HepG2 (cell line): Measurements from ENCODE around the gene FIS1. TPM values are rescaled to one million over a fixed set of nuclear protein-coding genes. Genes with fewer than 3 reads are reported as not detected.

Experiments used
- ARID4A ChIP-seq: sonication (generic); formaldehyde crosslinking; IDR thresholded peaks from 2 replicates; pipeline ENCODE4 v1.5.0; 2020; ENCODE audit warnings: mild to moderate bottlenecking, missing genetic modification reagents, borderline replicate concordance
- ELF1 ChIP-seq: sonication (generic); formaldehyde crosslinking; IDR thresholded peaks from 2 replicates; pipeline ENCODE4 v1.4.0; 2020; ENCODE audit warnings: missing genetic modification reagents
- ESRRA ChIP-seq: sonication (generic); formaldehyde crosslinking; IDR thresholded peaks from 2 replicates; pipeline ENCODE4 v1.5.1; 2020; ENCODE audit warnings: mild to moderate bottlenecking, low read depth, missing genetic modification reagents
- JUN ChIP-seq: sonication (generic); formaldehyde crosslinking; IDR thresholded peaks from 2 replicates; pipeline ENCODE4 v1.4.0; 2020; ENCODE audit warnings: mild to moderate bottlenecking, missing genetic modification reagents
- KLF12 ChIP-seq: sonication (generic); formaldehyde crosslinking; IDR thresholded peaks from 2 replicates; pipeline ENCODE4 v1.4.0; 2020; ENCODE audit warnings: missing genetic modification reagents, borderline replicate concordance
- KMT2A ChIP-seq: sonication (generic); formaldehyde crosslinking; IDR thresholded peaks from 2 replicates; pipeline ENCODE4 v1.4.0; 2020; ENCODE audit warnings: missing genetic modification reagents
- NFE2 ChIP-seq: sonication (generic); formaldehyde crosslinking; IDR thresholded peaks from 2 replicates; pipeline ENCODE4 v1.4.0; 2020; ENCODE audit warnings: missing genetic modification reagents
- NFRKB ChIP-seq: fragments of 450-650 bp; IDR thresholded peaks from 2 replicates; pipeline ENCODE4 v1.6.1; 2017
- NR2F2 ChIP-seq: IDR thresholded peaks from 2 replicates; pipeline ENCODE4 v1.6.1; 2012; ENCODE audit warnings: low read depth, inconsistent platforms, borderline replicate concordance
- ONECUT2 ChIP-seq: sonication (generic); formaldehyde crosslinking; IDR thresholded peaks from 2 replicates; pipeline ENCODE4 v1.4.0; 2020; ENCODE audit warnings: missing genetic modification reagents
- THAP11 ChIP-seq: IDR thresholded peaks from 2 replicates; pipeline ENCODE4 v1.6.1; 2016; ENCODE audit warnings: missing biosample characterization, missing genetic modification reagents
- XRCC5 ChIP-seq: fragments of 200-400 bp; formaldehyde crosslinking; optimal IDR thresholded peaks from 2 replicates; pipeline ENCODE3; 2017; ENCODE audit warnings: mild to moderate bottlenecking, low read length
- ZGPAT ChIP-seq: IDR thresholded peaks from 2 replicates; pipeline ENCODE4 v1.6.1; 2016; ENCODE audit warnings: mild to moderate bottlenecking
- ZKSCAN8 ChIP-seq: IDR thresholded peaks from 2 replicates; pipeline ENCODE4 v1.6.1; 2016; ENCODE audit warnings: borderline replicate concordance, missing genetic modification reagents, missing compliant biosample characterization
- ZNF350 ChIP-seq: sonication (generic); formaldehyde crosslinking; IDR thresholded peaks from 2 replicates; pipeline ENCODE4 v1.4.0; 2020; ENCODE audit warnings: mild to moderate bottlenecking, low read depth, missing genetic modification reagents, borderline replicate concordance
- ZNF567 ChIP-seq: sonication (generic); formaldehyde crosslinking; IDR thresholded peaks from 2 replicates; pipeline ENCODE4 v1.8.1; 2023; ENCODE audit warnings: mild to moderate bottlenecking, missing genetic modification reagents, borderline replicate concordance
- ZNF572 ChIP-seq: sonication (generic); formaldehyde crosslinking; IDR thresholded peaks from 2 replicates; pipeline ENCODE4 v1.5.1; 2020; ENCODE audit warnings: mild to moderate bottlenecking, missing genetic modification reagents
- ZNF619 ChIP-seq: sonication (generic); formaldehyde crosslinking; IDR thresholded peaks from 2 replicates; pipeline ENCODE4 v1.4.0; 2020; ENCODE audit warnings: mild to moderate bottlenecking, missing genetic modification reagents
- ZNF850 ChIP-seq: sonication (generic); formaldehyde crosslinking; conservative IDR thresholded peaks from 2 replicates; pipeline ENCODE4 v1.9.0; 2021; ENCODE audit warnings: mild to moderate bottlenecking, missing genetic modification reagents
- ZNF878 ChIP-seq: sonication (generic); formaldehyde crosslinking; IDR thresholded peaks from 2 replicates; pipeline ENCODE4 v1.8.1; 2023; ENCODE audit warnings: mild to moderate bottlenecking, missing genetic modification reagents, moderate library complexity
- polyA plus RNA-seq, 8 experiments: library from polyadenylated mRNA; depleted of rRNA in 3 of 8; stranded (reverse) in 7 of 8; unstranded in 1 of 8; fragments of >200 nt; fragmentation: Illumina TruSeq in 4 of 8; extraction: Trizol in 4 of 8; gene quantifications; 2 replicates each; pipeline versions ENCODE4 v1.2.1 to v1.2.3, GENCODE V29; 2011 to 2016; ENCODE audit warnings: low read depth in 4 of 8, missing spikeins in 1 of 8, mixed read lengths in 1 of 8; ENCODE audit not compliant: insufficient read depth in 1 of 8
- total RNA-seq, 5 experiments: library from RNA; depleted of rRNA; stranded (reverse); fragments of >200 nt; fragmentation: Illumina TruSeq; extraction: Trizol; gene quantifications; 2 replicates each; pipeline ENCODE4 v1.2.3, GENCODE V29; 2016; ENCODE audit warnings: low read depth in 1 of 5

FIS1 gene
- total and polyA plus RNA-seq, 2 of the 13 experiments (the other 11 are each of a cell fraction or from before 2014, with no cell fraction given): 97.5 to 101 TPM

GRCh38 chr7:101200862-101201599, 43.9 kb downstream of the FIS1 start, which contains the start of gene MOGAT3 (continued):
- TF ChIP-seq ARID4A (CRISPR knock-in tag): peak; percentile 69
- peak; percentile 87 for TF ChIP-seq ZNF350 (CRISPR knock-in tag)
- peak; percentile 95 for TF ChIP-seq KLF12
- TF ChIP-seq ZGPAT: peak; percentile 77
- TF ChIP-seq ZNF567 (CRISPR knock-in tag): peak; percentile 35; the same call in 1 of the 2 replicates
- TF ChIP-seq ZKSCAN8: 0 out of 2 replicates have a peak, but pooled peaks have one; percentile 26
- no peak for TF ChIP-seq NFRKB
- peak; percentile 92 for TF ChIP-seq ESRRA (CRISPR knock-in tag)
- TF ChIP-seq ELF1: peak; percentile 56; the same call in 1 of the 2 replicates
- no peak for TF ChIP-seq NFE2
- TF ChIP-seq ZNF572: no peak
- peak; percentile 40 for TF ChIP-seq XRCC5
- peak; percentile 34; the same call in 1 of the 2 replicates for TF ChIP-seq ZNF878 (CRISPR knock-in tag)
- TF ChIP-seq JUN: peak; percentile 71; the same call in 1 of the 2 replicates
- TF ChIP-seq THAP11 (CRISPR knock-in tag): peak; percentile 66
- TF ChIP-seq ZNF619 (CRISPR knock-in tag): no peak
- TF ChIP-seq NR2F2: peak; percentile 93
- TF ChIP-seq KMT2A (CRISPR knock-in tag): peak; percentile 43; the same call in 1 of the 2 replicates
- no peak for TF ChIP-seq ONECUT2
- no peak for TF ChIP-seq ZNF850
